NCI-H187 treated with DMSO at 0.1 percent for 48 hours (cell line): Measurements from ENCODE around the gene ST3GAL3.
A peak's percentile ranks its signal among the peaks of the same experiment; 100 is the strongest.
"Not testable (repeated sequence)": the region's sequence is repeated elsewhere in the genome, so short reads cannot be mapped to it uniquely, and the experiment has no call there.

ENCODE experiments used
- DNase-seq: peaks from one replicate; lab custom pipeline; 2025; lab: John Stamatoyannopoulos, UW

Gene ST3GAL3

DNA sequence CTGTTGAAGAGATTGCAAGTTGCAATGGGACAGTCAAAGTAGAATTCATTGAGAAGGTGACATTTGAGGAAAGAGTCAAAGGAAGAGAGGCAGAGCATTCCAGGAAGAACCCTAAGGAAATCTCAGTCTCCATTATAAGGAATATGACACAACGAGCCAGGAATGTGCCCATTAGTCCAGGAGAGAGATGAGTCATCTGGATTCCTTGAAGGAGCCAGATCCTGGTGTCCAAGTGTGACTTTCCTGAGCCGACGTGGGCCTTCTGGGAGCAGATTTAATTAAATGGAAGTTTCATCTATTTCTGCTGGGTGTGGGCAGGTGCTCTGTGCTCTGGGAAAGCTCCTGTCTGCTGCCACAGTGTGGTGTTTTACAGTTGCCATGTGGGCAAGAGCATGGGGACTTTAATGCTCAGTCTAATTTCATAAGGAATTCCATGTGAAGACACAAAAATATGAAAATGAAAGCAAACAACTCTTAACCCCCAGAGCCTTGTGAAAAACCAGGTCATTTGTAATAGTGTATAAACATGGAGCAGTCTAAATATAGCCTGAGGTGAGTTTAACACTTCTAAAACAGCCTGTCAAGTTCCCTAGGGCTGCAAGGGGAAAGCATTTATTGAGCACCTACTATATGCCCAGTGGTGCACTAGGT is 114.8 kb downstream of the ST3GAL3 start:
- DNase-seq = no peak

- DNase-seq = no peak
Observed at GRCh38 chr1:43824795-43825194, 117.5 kb downstream of the ST3GAL3 start.

GRCh38 chr1:43828574-43828973 is 121.2 kb downstream of the ST3GAL3 start:
- DNase-seq = no peak

- no peak for DNase-seq
Observed at GRCh38 chr1:43830802-43831201, 123.5 kb downstream of the ST3GAL3 start.

- no peak for DNase-seq
Observed at GRCh38 chr1:43831851-43832250, 124.5 kb downstream of the ST3GAL3 start.

GRCh38 chr1:43832255-43832654 is 124.9 kb downstream of the ST3GAL3 start:
- no peak for DNase-seq

DNA sequence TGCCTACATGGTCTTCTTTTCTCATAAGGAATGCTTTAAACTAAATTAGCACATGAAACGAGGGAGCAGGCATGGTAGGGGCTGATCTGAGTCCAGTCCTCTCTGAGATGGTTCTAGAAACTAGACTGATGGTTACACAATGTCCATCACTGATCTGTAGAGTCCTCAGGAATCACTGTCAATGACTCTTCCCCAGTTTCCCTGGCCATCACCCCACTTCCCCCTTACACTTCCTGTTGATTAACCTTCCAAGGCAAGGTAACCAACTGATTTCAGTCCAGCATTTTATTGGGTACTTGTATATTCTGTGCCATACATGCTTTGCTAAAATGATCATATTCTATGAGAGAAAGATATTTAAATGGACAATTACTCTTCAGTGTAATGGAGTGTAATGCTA is 125.7 kb downstream of the ST3GAL3 start:
- DNase-seq = no peak

GRCh38 chr1:43833902-43834279 is 126.6 kb downstream of the ST3GAL3 start:
- DNase-seq = not testable (repeated sequence)

- DNase-seq = no peak
Observed at GRCh38 chr1:43834280-43835081, 127.1 kb downstream of the ST3GAL3 start.

- no peak for DNase-seq
Observed at GRCh38 chr1:43835082-43836021, 128.0 kb downstream of the ST3GAL3 start.

DNA sequence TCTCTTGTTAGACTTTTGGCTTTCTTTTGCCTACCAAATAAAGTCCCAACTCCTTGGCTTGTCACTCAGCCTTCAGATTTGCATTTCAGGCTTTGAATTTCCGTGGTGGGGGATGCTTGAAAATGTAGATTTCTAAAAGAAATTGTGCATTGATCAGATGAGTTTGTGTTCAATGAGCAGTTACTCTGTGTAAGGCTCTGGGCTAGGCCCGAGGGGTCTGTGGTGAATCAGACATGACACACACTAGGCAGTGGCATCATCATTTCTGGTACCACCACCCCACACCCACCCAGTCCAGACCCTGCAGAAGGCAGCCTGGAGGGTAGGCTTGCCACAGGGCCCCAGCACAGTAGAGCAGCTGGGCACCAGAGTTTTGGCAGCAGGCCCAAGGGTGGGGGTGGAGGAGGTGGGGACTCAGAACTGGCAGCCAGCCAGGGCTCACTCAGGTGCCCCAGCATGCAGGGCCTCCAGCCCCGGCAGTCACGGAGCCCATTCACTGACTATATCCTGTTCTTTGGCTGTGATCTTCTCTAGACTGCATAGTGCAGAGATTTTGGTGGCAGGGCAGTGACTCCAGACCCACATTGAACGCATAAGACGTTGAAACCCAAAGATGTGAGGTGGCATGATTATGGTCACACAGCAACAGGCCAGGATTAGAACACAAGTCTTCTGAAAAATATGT is 129.1 kb downstream of the ST3GAL3 start:
- peak; percentile 46 for DNase-seq

GRCh38 chr1:43839056-43839455 is 131.7 kb downstream of the ST3GAL3 start:
- no peak for DNase-seq

- DNase-seq = no peak
Observed at GRCh38 chr1:43841321-43842174, 134.2 kb downstream of the ST3GAL3 start.

DNA sequence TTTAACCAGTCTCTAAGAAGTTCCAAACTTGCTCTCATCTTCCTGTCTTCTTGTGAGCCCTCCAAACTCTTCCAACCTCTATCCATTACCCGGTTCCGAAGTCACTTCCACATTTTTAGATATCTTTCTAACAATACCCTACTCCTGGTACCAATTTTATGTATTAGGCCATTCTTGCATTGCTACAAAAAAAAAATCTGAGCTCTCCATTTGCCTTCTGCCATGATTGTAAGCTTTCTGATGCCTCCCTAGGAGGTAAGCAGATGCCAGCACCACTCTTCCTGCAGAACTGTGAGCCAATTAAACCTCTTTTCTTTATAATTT is 134.8 kb downstream of the ST3GAL3 start:
- no peak for DNase-seq

- DNase-seq = no peak
Observed at GRCh38 chr1:43843684-43844083, 136.3 kb downstream of the ST3GAL3 start.

GRCh38 chr1:43844114-43844513 is 136.8 kb downstream of the ST3GAL3 start:
- DNase-seq = no peak

DNA sequence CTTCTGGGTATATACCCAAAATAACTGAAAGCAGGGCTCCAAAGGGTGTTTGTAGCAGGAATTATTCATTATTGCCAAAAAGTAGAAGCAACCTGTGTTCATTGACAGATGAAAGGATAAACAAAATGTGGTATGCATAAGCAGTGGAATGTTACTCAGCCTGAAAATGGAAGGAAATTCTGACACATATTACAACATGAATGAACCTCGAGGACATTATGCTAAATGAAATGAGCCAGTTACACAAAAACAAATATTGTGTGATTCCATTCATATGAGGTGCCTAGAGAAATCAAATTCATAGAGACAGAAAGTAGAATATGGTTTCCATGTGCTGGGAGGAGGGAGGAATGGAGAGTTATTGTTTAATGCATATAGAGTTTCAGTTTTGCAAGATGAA is 140.0 kb downstream of the ST3GAL3 start:
- no peak for DNase-seq

GRCh38 chr1:43847882-43848281 is 140.5 kb downstream of the ST3GAL3 start:
- no peak for DNase-seq

- DNase-seq = no peak
Observed at GRCh38 chr1:43849670-43850069, 142.3 kb downstream of the ST3GAL3 start.

- no peak for DNase-seq
Observed at GRCh38 chr1:43850591-43851233, 143.4 kb downstream of the ST3GAL3 start.
